GM12878 (cell line): ENCODE data around the gene XPNPEP3. TPM values are rescaled to one million over a fixed set of nuclear protein-coding genes. Genes with fewer than 3 reads are reported as not detected.

Experiments
- ATAC-seq: fragments of 200-7000 bp; cut with Tn5 transposase; 3 replicates; pipeline ENCODE4 v1.9.1; 2020; ENCODE audit warnings: mild to moderate bottlenecking, moderate library complexity
- BruUV-seq: library from RNA; stranded (reverse); fragments of 400-500 nt; replicated peaks from 2 replicates; lab custom pipeline; 2021; lab: Mats Ljungman, UMichigan
- CTCF ChIA-PET: fragments of 300-600 bp; sonication (Branson Sonifier 250); formaldehyde crosslinking; extraction: SDS; loops from one replicate; lab custom pipeline; 2021; ENCODE audit warnings: inconsistent platforms; lab: Yijun Ruan, JAX
- POLR2A ChIA-PET: fragments of 350-600 bp; formaldehyde crosslinking; extraction: SDS; loops from one replicate; lab custom pipeline; 2021; ENCODE audit warnings: inconsistent platforms; lab: Charles Lee
- RAD21 ChIA-PET: fragments of 300-600 bp; sonication (Branson Sonifier 250); formaldehyde crosslinking; loops from one replicate; lab custom pipeline; 2023; ENCODE audit warnings: antibody characterized with exemption; ENCODE audit not compliant: unreplicated experiment; lab: Charles Lee
- SMC1A ChIA-PET: fragments of 300-600 bp; sonication (Branson Sonifier 250); formaldehyde crosslinking; loops from one replicate; lab custom pipeline; 2023; ENCODE audit not compliant: unreplicated experiment, uncharacterized antibody; lab: Charles Lee
- DNase-seq: peaks from one replicate; pipeline ENCODE4 v3.0.0-alpha.2; 2011; ENCODE audit warnings: low read depth, low spot score
- FAIRE-seq: peaks from 3 replicates; lab custom pipeline; 2011; peaks lifted over from hg19 to GRCh38; lab: Jason Lieb, UNC
- H2AFZ ChIP-seq: 2 replicates; pipeline ENCODE4 v1.6.0; 2011; ENCODE audit warnings: low read depth, low read length, control low read depth; ENCODE audit not compliant: control insufficient read depth
- H3K27ac ChIP-seq: 2 replicates; pipeline ENCODE4 v1.5.1; 2011; ENCODE audit warnings: control low read depth; ENCODE audit not compliant: control insufficient read depth, insufficient read depth
- H3K27me3 ChIP-seq, 2 experiments: replicated peaks in 1 of 2; 2 replicates each; pipeline versions ENCODE4 v1.6.0 to v1.6.1; 2011; ENCODE audit warnings: low read length in 1 of 2; ENCODE audit not compliant: control insufficient read depth in 2 of 2, insufficient read depth in 2 of 2
- H3K36me3 ChIP-seq, 2 experiments: 2 replicates each; pipeline ENCODE4 v1.5.1; 2011; ENCODE audit warnings: low read length in 1 of 2; ENCODE audit not compliant: control insufficient read depth in 2 of 2, insufficient read depth in 2 of 2
- H3K4me1 ChIP-seq: 2 replicates; pipeline ENCODE4 v1.6.1; 2011; ENCODE audit warnings: mild to moderate bottlenecking, low read length, moderate library complexity, mixed read lengths; ENCODE audit not compliant: control insufficient read depth, insufficient read depth
- H3K4me2 ChIP-seq: 2 replicates; pipeline ENCODE4 v1.6.0; 2011; ENCODE audit warnings: control low read depth; ENCODE audit not compliant: control insufficient read depth, insufficient read depth
- H3K4me3 ChIP-seq: fragments of 200-600 bp; sonication (generic); 2 replicates; pipeline ENCODE4 v1.5.1; 2016
- H3K79me2 ChIP-seq: 2 replicates; pipeline ENCODE4 v1.6.0; 2011; ENCODE audit warnings: low read length; ENCODE audit not compliant: control insufficient read depth, insufficient read depth
- H3K9ac ChIP-seq: 2 replicates; pipeline ENCODE4 v1.8.0; 2011; ENCODE audit warnings: low read length, control low read depth, mixed read lengths; ENCODE audit not compliant: control insufficient read depth, insufficient read depth
- H3K9me3 ChIP-seq: replicated peaks from 3 replicates; pipeline ENCODE4 v1.5.1; 2011; ENCODE audit warnings: mild to moderate bottlenecking, low read length; ENCODE audit not compliant: control insufficient read depth, insufficient read depth
- H4K20me1 ChIP-seq: 2 replicates; pipeline ENCODE4 v1.6.0; 2011; ENCODE audit not compliant: control insufficient read depth, insufficient read depth
- BHLHE40 ChIP-seq, 2 experiments: fragments of 450-650 bp in 1 of 2; IDR thresholded peaks; 2 replicates each; pipeline ENCODE4 v1.6.1; 2011 to 2017; ENCODE audit warnings: low read depth in 2 of 2, borderline replicate concordance in 1 of 2, improper control_type of control experiment in 1 of 2, low read length in 1 of 2, mild to moderate bottlenecking in 1 of 2
- CREM ChIP-seq: IDR thresholded peaks from 2 replicates; pipeline ENCODE4 v1.6.1; 2014; ENCODE audit warnings: antibody characterized with exemption, low read depth
- EGR1 ChIP-seq, 2 experiments: IDR thresholded peaks; 1 replicate in 1 of 2; 2 replicates in 1 of 2; pipeline ENCODE4 v1.6.1; 2011 to 2012; ENCODE audit warnings: low read depth in 2 of 2, low read length in 2 of 2, borderline replicate concordance in 1 of 2, mild to moderate bottlenecking in 1 of 2, moderate library complexity in 1 of 2
- GATAD2B ChIP-seq: fragments of 450-650 bp; conservative IDR thresholded peaks from 2 replicates; pipeline ENCODE4 v1.6.1; 2017; ENCODE audit warnings: low read depth, mild to moderate bottlenecking, moderate library complexity
- IKZF1 ChIP-seq: fragments of 450-650 bp; conservative IDR thresholded peaks from 2 replicates; pipeline ENCODE4 v1.6.1; 2017; ENCODE audit warnings: antibody characterized with exemption, mild to moderate bottlenecking
- KLF5 ChIP-seq: fragments of 450-650 bp; IDR thresholded peaks from 2 replicates; pipeline ENCODE4 v1.6.1; 2014; ENCODE audit warnings: mild to moderate bottlenecking; ENCODE audit not compliant: partially characterized antibody
- LARP7 ChIP-seq: fragments of 450-650 bp; IDR thresholded peaks from 2 replicates; pipeline ENCODE4 v1.6.1; 2017; ENCODE audit warnings: mild to moderate bottlenecking
- MEF2A ChIP-seq: IDR thresholded peaks from 2 replicates; pipeline ENCODE4 v1.6.1; 2011; ENCODE audit warnings: low read depth, mild to moderate bottlenecking, low read length, moderate library complexity; ENCODE audit not compliant: insufficient read depth
- MTA2 ChIP-seq: fragments of 450-650 bp; IDR thresholded peaks from 2 replicates; pipeline ENCODE4 v1.6.1; 2016; ENCODE audit warnings: low read depth, mild to moderate bottlenecking, moderate library complexity
- MYB ChIP-seq: fragments of 150-350 bp; IDR thresholded peaks from 2 replicates; pipeline ENCODE4 v1.6.1; 2014; ENCODE audit warnings: mild to moderate bottlenecking, low read depth, low read length, borderline replicate concordance
- NFIC ChIP-seq: IDR thresholded peaks from 2 replicates; pipeline ENCODE4 v1.6.1; 2012; ENCODE audit warnings: low read depth, mild to moderate bottlenecking, inconsistent platforms, low read length, moderate library complexity
- PBX3 ChIP-seq: IDR thresholded peaks from 2 replicates; pipeline ENCODE4 v1.6.1; 2011; ENCODE audit warnings: mild to moderate bottlenecking, low read depth, low read length, moderate library complexity; ENCODE audit not compliant: insufficient replicate concordance
- RBBP5 ChIP-seq: fragments of 200-600 bp; sonication (generic); conservative IDR thresholded peaks from 2 replicates; pipeline ENCODE4 v1.6.1; 2016
- SRF ChIP-seq, 2 experiments: IDR thresholded peaks; 2 replicates each; pipeline ENCODE4 v1.6.1; 2011; ENCODE audit warnings: low read depth in 2 of 2, low read length in 2 of 2, mild to moderate bottlenecking in 1 of 2, moderate library complexity in 1 of 2
- YY1 ChIP-seq: IDR thresholded peaks from 2 replicates; pipeline ENCODE4 v1.6.1; 2011; ENCODE audit warnings: low read depth, mild to moderate bottlenecking, low read length
- WGBS: methylation state at CpG from one replicate; pipeline ENCODE4 v1.1.6; 2016; ENCODE audit warnings: low lambda C conversion rate; ENCODE audit not compliant: insufficient replicate concordance, insufficient coverage; ENCODE audit errors: missing lambda C conversion rate; 5-methylcytosine and 5-hydroxymethylcytosine counted together
- in situ Hi-C: fragments of 300-500 bp; cut with MboI; formaldehyde crosslinking; loops from 9 replicates; pipeline ENCODE4 v1.14.3; 2018; ENCODE audit warnings: mixed read lengths
- intact Hi-C: fragments of 100-400 bp; cut with micrococcal nuclease; formaldehyde crosslinking; loops from one replicate; pipeline ENCODE4 v1.14.2; 2022; ENCODE audit not compliant: unreplicated experiment
- polyA plus RNA-seq, 11 experiments: library from polyadenylated mRNA; depleted of rRNA in 4 of 11; unstranded in 6 of 11; stranded (reverse) in 5 of 11; fragments of >200 nt; fragmentation: Nextera tagmentation in 4 of 11; fragmentation: Illumina TruSeq in 1 of 11; extraction: Ambion mirVana in 4 of 11; extraction: Trizol in 1 of 11; gene quantifications; 1 replicate in 1 of 11; 2 replicates in 10 of 11; pipeline versions ENCODE4 v1.2.1 to v1.2.3, GENCODE V29; 2011 to 2016; ENCODE audit warnings: inconsistent platforms in 2 of 11, missing spikeins in 2 of 11, low read depth in 1 of 11
- total RNA-seq, 4 experiments: library from RNA; depleted of rRNA in 3 of 4; stranded (reverse); fragments of >200 nt in 3 of 4; fragmentation: Illumina TruSeq in 1 of 4; extraction: Trizol in 1 of 4; gene quantifications; 2 replicates each; pipeline versions ENCODE4 v1.2.1 to v1.2.3, GENCODE V29; 2013 to 2021

XPNPEP3 gene
- total and polyA plus RNA-seq, 10 of the 15 experiments (the other 5 are each of a cell fraction or from before 2014, with no cell fraction given) = 6.7 to 19.9 (median 11.7) TPM

GRCh38 chr22:40967111-40967760 is 110.3 kb downstream of the XPNPEP3 start:
- POLR2A ChIA-PET = interaction anchor here (0.6 kb wide), 2 partner anchors 38 to 266 kb away, joined by 4 to 5 read pairs; no protein-coding TSS in a partner anchor
- Histone ChIP-seq H3K4me2 (no peak overlapping the region), H3K4me1 (peaks cover 9% of the 10 kb centered on the region), H3K9ac (no peak overlapping the region), H3K4me3 (no peak overlapping the region), H3K36me3 (peaks cover 8 to 27% of the 10 kb centered on the region in 2 experiments), H4K20me1 (no peaks in the 10 kb centered on the region), H3K9me3 (no peaks in the 10 kb centered on the region), H3K27ac (no peak overlapping the region), H2AFZ (no peak overlapping the region), H3K79me2 (peaks cover 2% of the 10 kb centered on the region; the same call in 1 of the 2 replicates), H3K27me3 (no peaks in the 10 kb centered on the region)
- TF ChIP-seq NFIC (no peak), RBBP5 (no peak), IKZF1 (no peak), YY1 (no peak)
- 90% methylated on average over 8 of the region's 8 CpGs for WGBS
- RAD21 ChIA-PET = interaction anchor here (0.8 to 1.4 kb wide), 2 partner anchors 45 to 270 kb away, joined by 3 to 4 read pairs; no protein-coding TSS in a partner anchor
- FAIRE-seq (no peak), DNase-seq (no peak), ATAC-seq (no peak)
- no TSS peak for BruUV-seq
- in situ Hi-C loops (no loop called here), intact Hi-C loops (no loop called here)
- CTCF ChIA-PET = interaction anchor here (1.2 kb wide), 1 partner anchor 45 kb away, joined by 3 read pairs; no protein-coding TSS in a partner anchor
- SMC1A ChIA-PET = interaction anchor here (1.2 to 1.7 kb wide), 3 partner anchors 9 to 44 kb away, joined by 3 to 5 read pairs (median 3); no protein-coding TSS in a partner anchor

DNA sequence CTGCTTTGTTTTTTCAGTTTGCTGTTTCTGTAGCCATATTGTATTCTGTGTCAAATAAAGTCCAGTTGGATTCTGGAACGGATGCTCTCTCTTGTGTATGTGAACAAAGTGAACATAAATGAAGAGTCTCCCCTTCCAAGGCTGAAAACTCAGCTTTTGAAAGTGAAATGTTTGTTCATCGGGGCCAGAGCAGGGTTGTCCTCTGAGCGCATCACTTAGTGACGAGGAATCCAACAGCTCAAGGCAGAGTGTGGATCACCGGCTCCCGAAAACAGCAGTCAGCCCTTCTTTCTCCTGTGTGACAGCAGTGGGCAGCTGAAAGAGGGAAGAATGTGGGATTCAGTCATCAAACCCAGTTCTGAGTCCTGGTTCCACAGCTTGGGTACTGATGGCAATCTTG is 115.6 kb downstream of the XPNPEP3 start:
- no TSS peak for BruUV-seq
- intact Hi-C loops (no loop called here), in situ Hi-C loops (no loop called here)
- Histone ChIP-seq H3K79me2 (no peaks in the 10 kb centered on the region), H3K4me1 (no peaks in the 10 kb centered on the region), H2AFZ (no peak overlapping the region), H4K20me1 (no peaks in the 10 kb centered on the region), H3K27ac (no peak overlapping the region), H3K27me3 (no peaks in the 10 kb centered on the region), H3K36me3 (peaks cover 6 to 13% of the 10 kb centered on the region in 2 experiments; a peak in 3 of 4 replicates), H3K9me3 (no peaks in the 10 kb centered on the region), H3K9ac (no peak overlapping the region), H3K4me2 (no peak overlapping the region), H3K4me3 (no peak overlapping the region)
- SMC1A ChIA-PET = interaction anchor here (0.9 to 1.2 kb wide), 2 partner anchors 50 to 58 kb away, joined by 3 to 4 read pairs; no protein-coding TSS in a partner anchor
- no peak for FAIRE-seq
- RAD21 ChIA-PET = no interaction called here
- WGBS = 100% methylated on average over 6 of the region's 6 CpGs
- no peak for ATAC-seq
- CTCF ChIA-PET = interaction anchor here (0.6 to 1.5 kb wide), 3 partner anchors 16 to 335 kb away, joined by 3 read pairs; no protein-coding TSS in a partner anchor
- POLR2A ChIA-PET = interaction anchor here (0.5 kb wide), 1 partner anchor 174 kb away, joined by 4 read pairs; no protein-coding TSS in a partner anchor
- no peak for DNase-seq
- TF ChIP-seq MYB (no peak), GATAD2B (no peak), CREM (no peak), EGR1 (IDR thresholded peaks at IDR 0.05; ENCODE audit: borderline replicate concordance in 1 of 2, low read depth in 2 of 2, low read length in 2 of 2) (no peak), KLF5 (no peak), LARP7 (no peak), SRF (IDR thresholded peaks at IDR 0.05; ENCODE audit: low read depth in 2 of 2, low read length in 2 of 2) (no peak), PBX3 (no peak), MEF2A (no peak), MTA2 (no peak), IKZF1 (no peak), BHLHE40 (IDR thresholded peaks at IDR 0.05; ENCODE audit: borderline replicate concordance in 1 of 2, low read depth in 2 of 2, low read length in 1 of 2) (no peak)
